IMR-90 (cell line): Measurements from ENCODE around the gene RTKN. TPM values are rescaled to one million over a fixed set of nuclear protein-coding genes. Genes with fewer than 3 reads are reported as not detected.

Source experiments
- ATAC-seq: fragments of 200-7000 bp; cut with Tn5 transposase; 2 replicates; pipeline ENCODE4 v1.9.1; 2020; ENCODE audit warnings: low read depth, mild to moderate bottlenecking, moderate library complexity
- BruUV-seq: library from RNA; stranded (reverse); fragments of 400-500 nt; replicated peaks from 2 replicates; lab custom pipeline; 2021; lab: Mats Ljungman, UMichigan
- CTCF ChIA-PET: fragments of 300-600 bp; formaldehyde crosslinking; extraction: SDS; loops from one replicate; lab custom pipeline; 2021; ENCODE audit warnings: antibody characterized with exemption; lab: Yijun Ruan, JAX
- POLR2A ChIA-PET: fragments of 300-600 bp; sonication (Branson Sonifier 250); formaldehyde crosslinking; loops from one replicate; lab custom pipeline; 2022; ENCODE audit warnings: antibody characterized with exemption; ENCODE audit not compliant: unreplicated experiment; lab: Charles Lee
- DNase-seq: peaks from one replicate; pipeline ENCODE4 v3.0.0; 2013
- H2AFZ ChIP-seq: replicated peaks from 2 replicates; pipeline ENCODE3; 2013; ENCODE audit warnings: low read length, mild to moderate bottlenecking; ENCODE audit not compliant: poor library complexity
- H2AK5ac ChIP-seq: 2 replicates; pipeline ENCODE4 v1.6.1; 2013; ENCODE audit warnings: low read depth, low read length, inconsistent platforms
- H2AK9ac ChIP-seq: replicated peaks from 2 replicates; pipeline ENCODE3; 2013; ENCODE audit warnings: mild to moderate bottlenecking, low read depth, low read length, moderate library complexity; ENCODE audit not compliant: poor library complexity
- H2BK120ac ChIP-seq: 2 replicates; pipeline ENCODE4 v1.6.1; 2013; ENCODE audit warnings: low read depth, low read length, inconsistent platforms
- H2BK15ac ChIP-seq: 3 replicates; pipeline ENCODE4 v1.6.1; 2013; ENCODE audit warnings: low read depth, low read length, inconsistent platforms
- H2BK20ac ChIP-seq: 2 replicates; pipeline ENCODE4 v1.6.1; 2013; ENCODE audit warnings: low read depth, mild to moderate bottlenecking, inconsistent platforms, low read length, moderate library complexity
- H2BK5ac ChIP-seq: 2 replicates; pipeline ENCODE4 v1.6.1; 2013; ENCODE audit warnings: mild to moderate bottlenecking, low read depth, low read length, inconsistent platforms; ENCODE audit not compliant: poor library complexity, severe bottlenecking
- H3K14ac ChIP-seq: replicated peaks from 2 replicates; pipeline ENCODE4 v1.6.1; 2013; ENCODE audit warnings: low read depth, low read length, inconsistent platforms
- H3K18ac ChIP-seq: 2 replicates; pipeline ENCODE4 v1.6.1; 2013; ENCODE audit warnings: low read depth, low read length, control low read depth
- H3K23ac ChIP-seq: 2 replicates; pipeline ENCODE4 v1.6.1; 2013; ENCODE audit warnings: low read depth, low read length, inconsistent platforms
- H3K27ac ChIP-seq: 2 replicates; pipeline ENCODE4 v1.5.1; 2013; ENCODE audit warnings: mild to moderate bottlenecking, control low read depth, low read length; ENCODE audit not compliant: insufficient read depth
- H3K27me3 ChIP-seq: 2 replicates; pipeline ENCODE4 v1.6.1; 2013; ENCODE audit warnings: low read length; ENCODE audit not compliant: control insufficient read depth, insufficient read depth
- H3K36me3 ChIP-seq: 2 replicates; pipeline ENCODE4 v1.6.1; 2013; ENCODE audit warnings: low read length, mixed read lengths; ENCODE audit not compliant: control insufficient read depth, insufficient read depth
- H3K4ac ChIP-seq: 2 replicates; pipeline ENCODE4 v1.6.1; 2013; ENCODE audit warnings: low read depth, low read length, inconsistent platforms
- H3K4me1 ChIP-seq: 2 replicates; pipeline ENCODE4 v1.6.1; 2013; ENCODE audit warnings: low read length, mixed read lengths; ENCODE audit not compliant: control insufficient read depth, insufficient read depth
- H3K4me2 ChIP-seq: 2 replicates; pipeline ENCODE4 v1.6.1; 2013; ENCODE audit warnings: low read depth, mild to moderate bottlenecking, control low read depth, low read length, moderate library complexity
- H3K4me3 ChIP-seq: 2 replicates; pipeline ENCODE4 v1.5.1; 2013; ENCODE audit warnings: low read depth, mild to moderate bottlenecking, control low read depth, low read length, moderate library complexity; ENCODE audit not compliant: insufficient read depth
- H3K56ac ChIP-seq: 2 replicates; pipeline ENCODE4 v1.6.1; 2013; ENCODE audit warnings: low read length, inconsistent platforms; ENCODE audit not compliant: insufficient read depth; ENCODE audit errors: extremely low read depth
- H3K79me1 ChIP-seq, 2 experiments: 2 replicates each; pipeline ENCODE4 v1.6.1; 2013; ENCODE audit warnings: low read length in 2 of 2, inconsistent platforms in 1 of 2, low read depth in 1 of 2
- H3K9ac ChIP-seq: 2 replicates; pipeline ENCODE4 v1.6.1; 2013; ENCODE audit warnings: low read depth, low read length, control low read depth
- H3K9me1 ChIP-seq: 2 replicates; pipeline ENCODE4 v1.6.1; 2013; ENCODE audit warnings: low read length, inconsistent platforms; ENCODE audit not compliant: insufficient read depth
- H3K9me3 ChIP-seq: 2 replicates; pipeline ENCODE4 v1.6.1; 2013; ENCODE audit warnings: low read length; ENCODE audit not compliant: control insufficient read depth, insufficient read depth
- H4K20me1 ChIP-seq: 2 replicates; pipeline ENCODE4 v1.6.1; 2013; ENCODE audit warnings: low read length, inconsistent platforms; ENCODE audit not compliant: insufficient read depth
- H4K5ac ChIP-seq: 2 replicates; pipeline ENCODE4 v1.6.1; 2013; ENCODE audit warnings: mild to moderate bottlenecking, low read depth, low read length, control low read depth
- H4K8ac ChIP-seq, 2 experiments: 2 replicates each; pipeline ENCODE4 v1.6.1; 2013; ENCODE audit warnings: low read depth in 2 of 2, low read length in 2 of 2, control low read depth in 1 of 2, inconsistent platforms in 1 of 2
- H4K91ac ChIP-seq: 2 replicates; pipeline ENCODE4 v1.6.1; 2013; ENCODE audit warnings: low read depth, low read length, inconsistent platforms; ENCODE audit not compliant: insufficient read depth
- BHLHE40 ChIP-seq: fragments of 150-350 bp; IDR thresholded peaks from 2 replicates; pipeline ENCODE4 v1.6.1; 2016; ENCODE audit warnings: mild to moderate bottlenecking, low read depth, low read length
- CEBPB ChIP-seq: IDR thresholded peaks from 2 replicates; pipeline ENCODE4 v1.6.1; 2012; ENCODE audit warnings: low read depth, low read length, improper control_type of control experiment
- CHD1 ChIP-seq: IDR thresholded peaks from 2 replicates; pipeline ENCODE4 v1.6.1; 2012; ENCODE audit warnings: low read depth, low read length, improper control_type of control experiment
- FOS ChIP-seq: fragments of 150-350 bp; IDR thresholded peaks from 2 replicates; pipeline ENCODE4 v1.6.1; 2016; ENCODE audit warnings: low read depth, low read length
- MAFK ChIP-seq: IDR thresholded peaks from 2 replicates; pipeline ENCODE4 v1.6.1; 2012; ENCODE audit warnings: low read depth, low read length, improper control_type of control experiment
- MAZ ChIP-seq: IDR thresholded peaks from 2 replicates; pipeline ENCODE4 v1.6.1; 2012; ENCODE audit warnings: low read depth, mild to moderate bottlenecking, low read length, improper control_type of control experiment, moderate library complexity, borderline replicate concordance
- MXI1 ChIP-seq: IDR thresholded peaks from 2 replicates; pipeline ENCODE4 v1.6.1; 2012; ENCODE audit warnings: low read depth, mild to moderate bottlenecking, low read length, moderate library complexity, borderline replicate concordance
- RAD21 ChIP-seq: IDR thresholded peaks from 2 replicates; pipeline ENCODE4 v1.6.1; 2012; ENCODE audit warnings: low read length, improper control_type of control experiment
- RCOR1 ChIP-seq: IDR thresholded peaks from 2 replicates; pipeline ENCODE4 v1.6.1; 2012; ENCODE audit warnings: mild to moderate bottlenecking, low read length, improper control_type of control experiment; ENCODE audit not compliant: insufficient replicate concordance
- RFX5 ChIP-seq: IDR thresholded peaks from 2 replicates; pipeline ENCODE4 v1.8.0; 2012; ENCODE audit warnings: low read depth, mild to moderate bottlenecking, low read length, moderate library complexity
- WGBS, 2 experiments: methylation state at CpG; one replicate each; pipeline versions ENCODE4 v1.1.5 to v1.1.7; 2013; ENCODE audit warnings: missing lambda C conversion rate in 2 of 2; ENCODE audit not compliant: insufficient read length in 1 of 2; ENCODE audit errors: extremely low coverage in 2 of 2; 5-methylcytosine and 5-hydroxymethylcytosine counted together
- dilution Hi-C: fragments of 300-500 bp; cut with HindIII; formaldehyde crosslinking; loops from one replicate; pipeline ENCODE4 v1.14.3; 2018; ENCODE audit warnings: low sequenced_read_pairs; ENCODE audit not compliant: unreplicated experiment
- in situ Hi-C: fragments of 300-500 bp; cut with MboI; formaldehyde crosslinking; loops from 3 replicates; pipeline ENCODE4 v1.14.3; 2019; ENCODE audit warnings: low sequenced_read_pairs, inconsistent platforms, mixed read lengths
- intact Hi-C: fragments of 100-400 bp; cut with micrococcal nuclease; formaldehyde crosslinking; loops from 2 replicates; pipeline ENCODE4 v1.10.0; 2022
- polyA plus RNA-seq, 3 experiments: library from polyadenylated mRNA; depleted of rRNA; stranded (reverse); fragments of >200 nt; gene quantifications; 2 replicates each; pipeline ENCODE4 v1.2.3, GENCODE V29; 2012; ENCODE audit warnings: low replicate concordance in 1 of 3
- total RNA-seq: library from RNA; depleted of rRNA; stranded (reverse); fragments of >200 nt; gene quantifications from 2 replicates; pipeline ENCODE4 v1.2.3, GENCODE V29; 2012
- TF ChIP-seq, protein P1 (sequence below): conservative IDR thresholded peaks from 2 replicates; pipeline ENCODE4 v1.5.1; 2012; ENCODE audit warnings: mild to moderate bottlenecking, low read depth, low read length, improper control_type of control experiment
- TF ChIP-seq, protein P2 (sequence below): fragments of 150-350 bp; IDR thresholded peaks from 2 replicates; pipeline ENCODE4 v1.6.1; 2017; ENCODE audit warnings: mild to moderate bottlenecking, antibody characterized with exemption, low read length, low read depth

RTKN gene
- total and polyA plus RNA-seq, 2 of the 4 experiments (the other 2 are of a cell fraction) = 11.1 to 19.7 TPM

DNA sequence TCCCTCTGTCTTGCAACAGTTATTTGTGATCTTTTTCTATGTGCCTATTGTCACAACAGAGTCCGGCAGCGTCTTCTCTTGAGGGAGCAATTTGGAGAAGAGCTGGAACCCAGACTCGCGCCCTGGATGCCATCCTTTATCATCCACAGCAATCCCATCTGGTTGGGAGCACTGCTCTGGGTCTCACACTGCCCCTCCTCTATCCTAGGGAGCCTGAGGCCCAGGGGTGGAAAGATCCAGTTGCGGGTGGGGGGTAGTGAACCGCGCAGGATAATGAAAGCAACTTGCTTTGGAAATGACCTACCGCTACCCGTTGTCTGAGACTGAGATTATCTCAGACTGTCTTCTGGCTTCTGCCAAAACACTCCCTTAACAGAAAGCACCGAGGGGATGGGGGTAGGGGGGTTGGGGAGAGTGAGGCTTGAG lies 17.2 kb upstream of the RTKN start:
- in situ Hi-C loops (no loop called here), intact Hi-C loops (no loop called here), dilution Hi-C loops (no loop called here)
- BruUV-seq = no TSS peak
- H4K20me1 ChIP-seq = no peaks in the 10 kb centered on the region
- no peak overlapping the region for H3K18ac ChIP-seq
- H3K4me2 ChIP-seq = peak overlapping the region; percentile 87
- peak overlapping the region; percentile 94 for H3K23ac ChIP-seq
- ATAC-seq (no peak), DNase-seq (no peak)
- H3K56ac ChIP-seq = peak overlapping the region; percentile 92
- peak overlapping the region; percentile 78 for H4K5ac ChIP-seq
- H2AFZ ChIP-seq = peak overlapping the region; percentile 77
- peak overlapping the region; percentile 33; the same call in 1 of the 3 replicates for H2BK15ac ChIP-seq
- ChIA-PET CTCF (no interaction called here), POLR2A (interaction anchor here (0.9 kb wide), 1 partner anchor 24 kb away, joined by 5 read pairs; the partner anchor contains the start of genes CCDC142 and TTC31)
- no peak overlapping the region for H2BK120ac ChIP-seq
- H2AK5ac ChIP-seq = peak overlapping the region; percentile 80
- 0 out of 2 replicates have a peak, but pooled peaks cover 3% of the 10 kb centered on the region for H3K9me1 ChIP-seq
- H3K14ac ChIP-seq = peak overlapping the region; percentile 97
- peak overlapping the region; percentile 56 for H2BK5ac ChIP-seq
- H3K79me1 ChIP-seq = peaks cover 18 to 53% of the 10 kb centered on the region in 2 experiments
- H3K36me3 ChIP-seq = peaks cover 21% of the 10 kb centered on the region
- TF ChIP-seq MAZ = no peak
- TF ChIP-seq RCOR1 = no peak
- TF ChIP-seq, protein P1, sequence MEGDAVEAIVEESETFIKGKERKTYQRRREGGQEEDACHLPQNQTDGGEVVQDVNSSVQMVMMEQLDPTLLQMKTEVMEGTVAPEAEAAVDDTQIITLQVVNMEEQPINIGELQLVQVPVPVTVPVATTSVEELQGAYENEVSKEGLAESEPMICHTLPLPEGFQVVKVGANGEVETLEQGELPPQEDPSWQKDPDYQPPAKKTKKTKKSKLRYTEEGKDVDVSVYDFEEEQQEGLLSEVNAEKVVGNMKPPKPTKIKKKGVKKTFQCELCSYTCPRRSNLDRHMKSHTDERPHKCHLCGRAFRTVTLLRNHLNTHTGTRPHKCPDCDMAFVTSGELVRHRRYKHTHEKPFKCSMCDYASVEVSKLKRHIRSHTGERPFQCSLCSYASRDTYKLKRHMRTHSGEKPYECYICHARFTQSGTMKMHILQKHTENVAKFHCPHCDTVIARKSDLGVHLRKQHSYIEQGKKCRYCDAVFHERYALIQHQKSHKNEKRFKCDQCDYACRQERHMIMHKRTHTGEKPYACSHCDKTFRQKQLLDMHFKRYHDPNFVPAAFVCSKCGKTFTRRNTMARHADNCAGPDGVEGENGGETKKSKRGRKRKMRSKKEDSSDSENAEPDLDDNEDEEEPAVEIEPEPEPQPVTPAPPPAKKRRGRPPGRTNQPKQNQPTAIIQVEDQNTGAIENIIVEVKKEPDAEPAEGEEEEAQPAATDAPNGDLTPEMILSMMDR = no peak
- TF ChIP-seq RAD21 = no peak
- no peak for TF ChIP-seq FOS
- TF ChIP-seq MXI1 = no peak
- no peak for TF ChIP-seq CHD1
- no peak for TF ChIP-seq CEBPB
- no peak for TF ChIP-seq BHLHE40
- TF ChIP-seq, protein P2, sequence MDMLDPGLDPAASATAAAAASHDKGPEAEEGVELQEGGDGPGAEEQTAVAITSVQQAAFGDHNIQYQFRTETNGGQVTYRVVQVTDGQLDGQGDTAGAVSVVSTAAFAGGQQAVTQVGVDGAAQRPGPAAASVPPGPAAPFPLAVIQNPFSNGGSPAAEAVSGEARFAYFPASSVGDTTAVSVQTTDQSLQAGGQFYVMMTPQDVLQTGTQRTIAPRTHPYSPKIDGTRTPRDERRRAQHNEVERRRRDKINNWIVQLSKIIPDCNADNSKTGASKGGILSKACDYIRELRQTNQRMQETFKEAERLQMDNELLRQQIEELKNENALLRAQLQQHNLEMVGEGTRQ = no peak
- no peak for TF ChIP-seq RFX5
- no peak for TF ChIP-seq MAFK
- peak overlapping the region; percentile 96 for H3K4ac ChIP-seq
- no peaks in the 10 kb centered on the region for H3K9me3 ChIP-seq
- H3K9ac ChIP-seq = peak overlapping the region; percentile 86
- peak overlapping the region; percentile 80 for H3K4me3 ChIP-seq
- peak overlapping the region; percentile 83; the same call in 1 of the 2 replicates for H4K91ac ChIP-seq
- no peak overlapping the region for H2BK20ac ChIP-seq
- H2AK9ac ChIP-seq = peak overlapping the region; percentile 97
- H4K8ac ChIP-seq = peak overlapping the region; percentile 66 to 95
- peaks cover 10% of the 10 kb centered on the region for H3K4me1 ChIP-seq
- no CpG with 5 or more reads among the region's 10 CpGs for WGBS, 2 experiments
- H3K27ac ChIP-seq = peak overlapping the region; percentile 70
- H3K27me3 ChIP-seq = no peaks in the 10 kb centered on the region
